Uterus (tissue), 2 donors: ENCODE results near the gene CCDC141.

ENCODE experiments used
- POLR2A ChIP-seq, 2 donors: fragments of 450-650 bp; IDR thresholded peaks; one replicate each; pipeline ENCODE4 v1.6.1; 2016; ENCODE audit warnings: antibody characterized with exemption in 2 of 2, mild to moderate bottlenecking in 1 of 2, moderate library complexity in 1 of 2
- TF ChIP-seq, protein P1 (sequence below), 4 experiments: fragments of 200-600 bp in 2 of 4; fragments of 450-650 bp in 2 of 4; sonication (generic) in 2 of 4; IDR thresholded peaks; one replicate each; pipeline ENCODE4 v1.5.1; 2016 to 2019; ENCODE audit warnings: antibody characterized with exemption in 4 of 4, mild to moderate bottlenecking in 2 of 4, moderate library complexity in 1 of 4

DNA sequence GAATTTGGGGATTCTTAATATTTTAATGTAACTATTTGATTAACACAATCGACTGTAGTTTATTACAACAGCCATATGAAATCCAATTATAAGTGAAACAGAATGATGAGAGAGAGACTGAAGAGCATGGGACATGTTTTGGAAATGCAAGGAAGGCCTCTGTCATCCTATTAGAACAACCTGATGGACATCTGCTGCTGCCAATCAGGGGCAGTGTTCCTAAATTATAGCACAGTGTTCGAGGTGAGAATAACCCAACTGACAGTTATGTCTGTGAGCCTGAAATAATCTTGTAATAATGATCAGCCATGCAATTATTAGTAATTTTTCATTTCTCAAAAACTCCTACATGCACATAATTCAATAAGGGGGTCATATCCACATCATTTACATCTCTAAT, 73.6 kb downstream of the CCDC141 start:
- TF ChIP-seq, protein P1, sequence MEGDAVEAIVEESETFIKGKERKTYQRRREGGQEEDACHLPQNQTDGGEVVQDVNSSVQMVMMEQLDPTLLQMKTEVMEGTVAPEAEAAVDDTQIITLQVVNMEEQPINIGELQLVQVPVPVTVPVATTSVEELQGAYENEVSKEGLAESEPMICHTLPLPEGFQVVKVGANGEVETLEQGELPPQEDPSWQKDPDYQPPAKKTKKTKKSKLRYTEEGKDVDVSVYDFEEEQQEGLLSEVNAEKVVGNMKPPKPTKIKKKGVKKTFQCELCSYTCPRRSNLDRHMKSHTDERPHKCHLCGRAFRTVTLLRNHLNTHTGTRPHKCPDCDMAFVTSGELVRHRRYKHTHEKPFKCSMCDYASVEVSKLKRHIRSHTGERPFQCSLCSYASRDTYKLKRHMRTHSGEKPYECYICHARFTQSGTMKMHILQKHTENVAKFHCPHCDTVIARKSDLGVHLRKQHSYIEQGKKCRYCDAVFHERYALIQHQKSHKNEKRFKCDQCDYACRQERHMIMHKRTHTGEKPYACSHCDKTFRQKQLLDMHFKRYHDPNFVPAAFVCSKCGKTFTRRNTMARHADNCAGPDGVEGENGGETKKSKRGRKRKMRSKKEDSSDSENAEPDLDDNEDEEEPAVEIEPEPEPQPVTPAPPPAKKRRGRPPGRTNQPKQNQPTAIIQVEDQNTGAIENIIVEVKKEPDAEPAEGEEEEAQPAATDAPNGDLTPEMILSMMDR (IDR thresholded peaks at IDR 0.05): no peak
- no peak for TF ChIP-seq POLR2A (IDR thresholded peaks at IDR 0.05)
